SK-N-MC (cell line): ENCODE results near the gene DCTPP1.

Experiments used
- DNase-seq: peaks from one replicate; pipeline ENCODE4 v3.0.0-alpha.2; 2011; ENCODE audit warnings: low read depth, low spot score
- H3K27ac ChIP-seq: fragments of 200-600 bp; sonication (generic); 2 replicates; pipeline ENCODE4 v1.5.1; 2016; ENCODE audit warnings: mixed run types
- H3K36me3 ChIP-seq: fragments of 200-600 bp; sonication (generic); 2 replicates; pipeline ENCODE4 v1.6.1; 2017; ENCODE audit warnings: antibody characterized with exemption, low read length, mixed read lengths; ENCODE audit not compliant: insufficient read depth
- H3K4me3 ChIP-seq: fragments of 200-600 bp; sonication (generic); 2 replicates; pipeline ENCODE4 v1.5.1; 2016
- H3K9ac ChIP-seq: fragments of 200-600 bp; sonication (generic); 2 replicates; pipeline ENCODE4 v1.8.0; 2017; ENCODE audit warnings: mixed run types, mixed read lengths; ENCODE audit not compliant: insufficient read length
- H3K9me3 ChIP-seq: fragments of 200-600 bp; sonication (generic); 2 replicates; pipeline ENCODE4 v1.6.1; 2017; ENCODE audit warnings: low read depth, mild to moderate bottlenecking, antibody characterized with exemption, low read length, moderate library complexity, mixed read lengths
- EZH2 ChIP-seq: fragments of 200-600 bp; sonication (generic); IDR thresholded peaks from one replicate; pipeline ENCODE4 v1.6.1; 2017; ENCODE audit warnings: antibody characterized with exemption
- FOXP2 ChIP-seq: optimal IDR thresholded peaks from 2 replicates; pipeline ENCODE3; 2011; ENCODE audit warnings: mild to moderate bottlenecking, moderate library complexity; ENCODE audit not compliant: insufficient read depth; ENCODE audit errors: extremely low read length, control extremely low read depth
- POLR2AphosphoS5 ChIP-seq: IDR thresholded peaks from 2 replicates; pipeline ENCODE4 v1.6.1; 2012; ENCODE audit warnings: mild to moderate bottlenecking, low read depth, low read length, borderline replicate concordance

Gene DCTPP1

GRCh38 chr16:30449116-30449435 lies 19.2 kb upstream of the DCTPP1 start:
- TF ChIP-seq EZH2, result no peak
- TF ChIP-seq FOXP2, result no peak
- no peak for TF ChIP-seq POLR2AphosphoS5
- DNase-seq, result no peak

GRCh38 chr16:30447512-30448226 lies 17.8 kb upstream of the DCTPP1 start:
- Histone ChIP-seq H3K9me3 (no peaks in the 10 kb centered on the region), H3K27ac (no peak overlapping the region), H3K9ac (no peak overlapping the region), H3K4me3 (no peak overlapping the region), H3K36me3 (peaks cover 20% of the 10 kb centered on the region)
- TF ChIP-seq EZH2, result no peak
- DNase-seq, result no peak

More at GRCh38 chr16:30449116-30449435, 19.2 kb upstream of the DCTPP1 start:
- Histone ChIP-seq H3K9ac (no peak overlapping the region), H3K27ac (no peak overlapping the region), H3K9me3 (no peaks in the 10 kb centered on the region), H3K4me3 (no peak overlapping the region), H3K36me3 (peaks cover 10% of the 10 kb centered on the region)

GRCh38 chr16:30446203-30446595 lies 16.4 kb upstream of the DCTPP1 start:
- peak overlapping the region; percentile 94 for H3K27ac ChIP-seq
- no peak for TF ChIP-seq EZH2
- TF ChIP-seq POLR2AphosphoS5, result no peak
- no peak for TF ChIP-seq FOXP2
- no peak for DNase-seq
- no peaks in the 10 kb centered on the region for H3K9me3 ChIP-seq
- peak overlapping the region; percentile 77 for H3K9ac ChIP-seq
- peaks cover 20% of the 10 kb centered on the region for H3K36me3 ChIP-seq
- H3K4me3 ChIP-seq, result peak overlapping the region; percentile 98

- peak; percentile 82 for DNase-seq
- Histone ChIP-seq H3K9ac (peak within 1 kb of the TSS; percentile 96), H3K9me3 (no peaks in the 10 kb centered on the region), H3K36me3 (peaks cover 20% of the 10 kb centered on the region), H3K27ac (peak within 1 kb of the TSS; percentile 94), H3K4me3 (peak within 1 kb of the TSS; percentile 98)
- TF ChIP-seq POLR2AphosphoS5, result peak; percentile 97
- TF ChIP-seq FOXP2, result peak; percentile 58
- no peak for TF ChIP-seq EZH2
Measured at GRCh38 chr16:30445408-30446202, 15.8 kb upstream of the DCTPP1 start, which contains the start of gene SEPHS2. Gene SEPHS2 (minus strand): TSS chr16:30445874. CDS start chr16:30445727, 147 bp downstream.

- TF ChIP-seq FOXP2 (no peak), POLR2AphosphoS5 (no peak), EZH2 (no peak)
- Histone ChIP-seq H3K4me3 (peak overlapping the region; percentile 98), H3K9me3 (no peaks in the 10 kb centered on the region), H3K9ac (peak overlapping the region; percentile 96), H3K27ac (peak overlapping the region; percentile 94), H3K36me3 (peaks cover 20% of the 10 kb centered on the region)
- DNase-seq, result no peak
Measured at GRCh38 chr16:30445149-30445407, 15.2 kb upstream of the DCTPP1 start.

- Histone ChIP-seq H3K36me3 (peaks cover 20% of the 10 kb centered on the region), H3K4me3 (peak overlapping the region; percentile 98), H3K9ac (peak overlapping the region; percentile 96), H3K9me3 (no peaks in the 10 kb centered on the region), H3K27ac (peak overlapping the region; percentile 94; the same call in 1 of the 2 replicates)
- no peak for DNase-seq
- TF ChIP-seq FOXP2 (no peak), EZH2 (no peak), POLR2AphosphoS5 (no peak)
Measured at GRCh38 chr16:30444231-30445148, 14.7 kb upstream of the DCTPP1 start.

GRCh38 chr16:30443631-30444030 lies 13.8 kb upstream of the DCTPP1 start:
- Histone ChIP-seq H3K27ac (no peak overlapping the region), H3K9me3 (no peaks in the 10 kb centered on the region), H3K4me3 (peak overlapping the region; percentile 98), H3K36me3 (peaks cover 20% of the 10 kb centered on the region), H3K9ac (no peak overlapping the region)
- DNase-seq, result no peak
- TF ChIP-seq FOXP2 (no peak), EZH2 (no peak), POLR2AphosphoS5 (no peak)

GRCh38 chr16:30439720-30440348 lies 10.0 kb upstream of the DCTPP1 start:
- Histone ChIP-seq H3K9me3 (no peaks in the 10 kb centered on the region), H3K27ac (no peak overlapping the region), H3K4me3 (no peak overlapping the region), H3K9ac (no peak overlapping the region), H3K36me3 (peaks cover 18% of the 10 kb centered on the region)
- DNase-seq, result no peak
- TF ChIP-seq EZH2 (no peak), FOXP2 (no peak), POLR2AphosphoS5 (no peak)

- Histone ChIP-seq H3K9ac (no peak overlapping the region), H3K36me3 (peaks cover 8% of the 10 kb centered on the region), H3K27ac (no peak overlapping the region), H3K9me3 (no peaks in the 10 kb centered on the region), H3K4me3 (no peak overlapping the region)
- TF ChIP-seq FOXP2, result no peak
- TF ChIP-seq EZH2, result no peak
- no peak for TF ChIP-seq POLR2AphosphoS5
- no peak for DNase-seq
Measured at GRCh38 chr16:30438835-30439234, 9.0 kb upstream of the DCTPP1 start.
